Peyer's patch (tissue), 4 donors: Measurements from ENCODE around the gene VANGL1.

Experiments
- CTCF ChIP-seq, 6 experiments: fragments of 450-650 bp in 4 of 6; fragments of 200-600 bp in 2 of 6; sonication (generic) in 1 of 6; IDR thresholded peaks; one replicate each; pipeline ENCODE4 v1.5.1; 2017 to 2019; ENCODE audit warnings: antibody characterized with exemption in 6 of 6, mild to moderate bottlenecking in 3 of 6, moderate library complexity in 1 of 6
- POLR2A ChIP-seq, 2 donors: fragments of 450-650 bp; IDR thresholded peaks; one replicate each; pipeline ENCODE4 v1.5.1; 2017; ENCODE audit warnings: antibody characterized with exemption in 2 of 2, mild to moderate bottlenecking in 2 of 2, moderate library complexity in 2 of 2

DNA sequence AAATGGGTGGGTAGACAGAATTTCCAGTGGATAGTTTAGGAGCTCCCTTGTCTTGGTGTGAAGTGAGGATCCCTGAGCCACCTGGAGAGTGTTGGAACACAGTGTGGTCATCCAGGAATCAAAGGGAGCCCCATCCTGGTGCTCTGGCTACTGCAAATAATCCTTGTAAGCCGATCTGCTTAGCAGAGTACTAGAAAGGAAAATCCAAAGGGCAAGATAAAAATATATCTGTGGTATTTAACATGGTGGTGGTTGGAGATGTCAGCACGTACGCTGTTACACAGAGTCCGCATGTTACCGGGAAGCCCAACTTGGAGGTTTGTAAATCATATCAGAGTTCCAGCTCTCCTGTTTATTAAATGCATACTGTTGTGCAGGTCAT is 39.0 kb downstream of the VANGL1 start:
- TF ChIP-seq CTCF (IDR thresholded peaks at IDR 0.05) (no peak), POLR2A (IDR thresholded peaks at IDR 0.05) (no peak)
